DND-41 (cell line): Measurements from ENCODE around the gene HTT.

Source experiments
- ATAC-seq: fragments of 200-7000 bp; cut with Tn5 transposase; 3 replicates; pipeline ENCODE4 v1.9.1; 2021; ENCODE audit warnings: low read depth; ENCODE audit not compliant: insufficient read depth
- DNase-seq: peaks from one replicate; pipeline ENCODE4 v3.0.0-alpha.2; 2020
- H2AFZ ChIP-seq: 2 replicates; pipeline ENCODE4 v1.6.0; 2012; ENCODE audit warnings: low read depth, low read length
- H3K27ac ChIP-seq: 2 replicates; pipeline ENCODE4 v1.5.1; 2012; ENCODE audit warnings: low read length, inconsistent platforms
- H3K27me3 ChIP-seq: fragments of 200-600 bp; sonication (generic); 2 replicates; pipeline ENCODE4 v1.6.0; 2012; ENCODE audit warnings: low read length, mild to moderate bottlenecking, inconsistent platforms; ENCODE audit not compliant: insufficient read depth, poor library complexity
- H3K36me3 ChIP-seq: 2 replicates; pipeline ENCODE4 v1.5.1; 2012; ENCODE audit warnings: low read length, inconsistent platforms; ENCODE audit not compliant: insufficient read depth
- H3K4me1 ChIP-seq: 2 replicates; pipeline ENCODE4 v1.5.1; 2012; ENCODE audit warnings: mild to moderate bottlenecking, low read length; ENCODE audit not compliant: insufficient read depth
- H3K4me2 ChIP-seq: 2 replicates; pipeline ENCODE4 v1.6.0; 2012; ENCODE audit warnings: mild to moderate bottlenecking, moderate library complexity, low read length, inconsistent platforms; ENCODE audit not compliant: insufficient read depth
- H3K4me3 ChIP-seq, 2 experiments: fragments of 200-600 bp in 1 of 2; shearing (Covaris generic) in 1 of 2; 2 replicates each; pipeline ENCODE4 v1.5.1; 2012 to 2016; ENCODE audit warnings: inconsistent platforms in 2 of 2, low read length in 2 of 2, mild to moderate bottlenecking in 2 of 2, low read depth in 1 of 2, moderate library complexity in 1 of 2
- H3K79me2 ChIP-seq: 2 replicates; pipeline ENCODE4 v1.6.0; 2012; ENCODE audit warnings: low read length, inconsistent platforms; ENCODE audit not compliant: insufficient read depth
- H3K9ac ChIP-seq: 2 replicates; pipeline ENCODE4 v1.6.0; 2012; ENCODE audit warnings: low read depth, mild to moderate bottlenecking, inconsistent platforms, low read length, moderate library complexity
- H3K9me3 ChIP-seq: 2 replicates; pipeline ENCODE4 v1.5.1; 2012; ENCODE audit warnings: low read length, moderate library complexity, mild to moderate bottlenecking, inconsistent platforms; ENCODE audit not compliant: insufficient read depth, severe bottlenecking
- H4K20me1 ChIP-seq: 2 replicates; pipeline ENCODE4 v1.6.0; 2012; ENCODE audit warnings: low read length; ENCODE audit not compliant: insufficient read depth
- CTCF ChIP-seq: IDR thresholded peaks from 2 replicates; pipeline ENCODE4 v1.5.1; 2012; ENCODE audit warnings: borderline replicate concordance, low read length, moderate library complexity, mild to moderate bottlenecking; ENCODE audit not compliant: poor library complexity, severe bottlenecking; ENCODE audit errors: extremely low read depth
- EZH2 ChIP-seq: IDR thresholded peaks from 3 replicates; pipeline ENCODE4 v1.6.1; 2012; ENCODE audit warnings: borderline replicate concordance, low read depth, mild to moderate bottlenecking, moderate library complexity, low read length, inconsistent platforms; ENCODE audit not compliant: severe bottlenecking

The HTT gene

DNA sequence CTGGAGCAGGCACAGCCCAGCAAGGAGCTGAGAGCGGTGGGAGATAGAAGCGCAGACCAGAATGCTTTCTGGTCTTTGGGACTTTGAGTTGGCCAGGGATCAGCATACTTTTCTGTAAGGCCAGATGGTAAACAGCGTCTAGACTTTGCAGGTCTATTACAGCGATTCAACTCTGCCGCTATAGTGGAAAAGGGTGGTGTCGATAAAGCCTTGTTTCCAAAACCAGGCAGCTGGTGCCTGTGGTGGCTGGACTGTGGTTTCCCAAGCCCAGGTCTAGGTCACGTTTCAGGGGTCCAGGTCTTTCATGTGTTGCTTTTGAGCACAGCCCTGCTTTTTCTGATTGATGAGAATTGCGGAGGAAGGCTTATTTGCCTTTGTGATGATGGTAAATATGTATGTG is 40.2 kb upstream of the HTT start:
- Histone ChIP-seq H3K27me3 (peaks cover 7% of the 10 kb centered on the region), H4K20me1 (no peaks in the 10 kb centered on the region), H3K9ac (no peak overlapping the region), H3K4me2 (no peak overlapping the region), H2AFZ (no peak overlapping the region), H3K9me3 (no peaks in the 10 kb centered on the region), H3K79me2 (no peaks in the 10 kb centered on the region), H3K27ac (no peak overlapping the region), H3K36me3 (no peaks in the 10 kb centered on the region), H3K4me3 (no peak overlapping the region), H3K4me1 (no peaks in the 10 kb centered on the region)
- DNase-seq = no peak
- no peak for ATAC-seq
- TF ChIP-seq EZH2 (no peak), CTCF (no peak)

DNA sequence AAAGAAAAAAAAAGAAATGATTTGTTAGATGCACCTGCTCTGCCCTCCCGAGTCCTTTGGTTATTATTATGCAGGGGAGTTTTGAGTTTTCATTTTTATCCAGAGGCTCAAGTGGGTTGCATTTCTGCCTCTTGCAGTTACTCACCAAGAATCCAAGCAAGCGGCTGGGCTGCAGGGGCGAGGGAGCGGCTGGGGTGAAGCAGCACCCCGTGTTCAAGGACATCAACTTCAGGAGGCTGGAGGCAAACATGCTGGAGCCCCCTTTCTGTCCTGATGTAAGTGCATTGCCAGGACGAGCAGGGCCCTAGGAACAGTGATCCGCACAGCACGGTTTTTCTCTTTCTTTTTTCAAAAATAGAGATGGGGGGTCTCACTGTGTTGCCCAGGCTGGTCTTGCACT is 39.2 kb upstream of the HTT start:
- TF ChIP-seq EZH2 (no peak), CTCF (no peak)

GRCh38 chr4:3035674-3036073 is 38.8 kb upstream of the HTT start:
- H3K36me3 ChIP-seq = no peaks in the 10 kb centered on the region
- peaks cover 10% of the 10 kb centered on the region for H3K27me3 ChIP-seq
- H3K4me1 ChIP-seq = no peaks in the 10 kb centered on the region
- no peaks in the 10 kb centered on the region for H3K9me3 ChIP-seq
- DNase-seq = no peak
- H3K4me2 ChIP-seq = no peak overlapping the region
- H3K27ac ChIP-seq = no peak overlapping the region
- H2AFZ ChIP-seq = no peak overlapping the region
- H3K4me3 ChIP-seq = no peak overlapping the region
- no peak for ATAC-seq
- no peak for TF ChIP-seq CTCF
- H3K79me2 ChIP-seq = no peaks in the 10 kb centered on the region
- H4K20me1 ChIP-seq = no peaks in the 10 kb centered on the region
- no peak overlapping the region for H3K9ac ChIP-seq

More for the DNA sequence above, 39.2 kb upstream of the HTT start:
- DNase-seq (no peak), ATAC-seq (no peak)
- Histone ChIP-seq H3K79me2 (no peaks in the 10 kb centered on the region), H2AFZ (no peak overlapping the region), H3K9ac (no peak overlapping the region), H3K27me3 (peaks cover 10% of the 10 kb centered on the region), H3K36me3 (no peaks in the 10 kb centered on the region), H3K4me3 (no peak overlapping the region), H3K27ac (no peak overlapping the region), H4K20me1 (no peaks in the 10 kb centered on the region), H3K4me1 (no peaks in the 10 kb centered on the region), H3K9me3 (no peaks in the 10 kb centered on the region), H3K4me2 (no peak overlapping the region)
